Sigmoid colon (tissue), 4 donors: Measurements from ENCODE around the gene PPID.

Experiments
- EP300 ChIP-seq, 4 donors: sonication (generic); formaldehyde crosslinking; IDR thresholded peaks; one replicate each; pipeline ENCODE4 v1.6.1; 2017; ENCODE audit warnings: antibody characterized with exemption in 4 of 4
- TF ChIP-seq, protein P1 (sequence below), 4 experiments: fragments of 450-650 bp in 3 of 4; fragments of 200-600 bp in 1 of 4; IDR thresholded peaks; one replicate each; pipeline ENCODE4 v1.5.1; 2016 to 2019; ENCODE audit warnings: antibody characterized with exemption in 4 of 4, mild to moderate bottlenecking in 3 of 4, moderate library complexity in 2 of 4

DNA sequence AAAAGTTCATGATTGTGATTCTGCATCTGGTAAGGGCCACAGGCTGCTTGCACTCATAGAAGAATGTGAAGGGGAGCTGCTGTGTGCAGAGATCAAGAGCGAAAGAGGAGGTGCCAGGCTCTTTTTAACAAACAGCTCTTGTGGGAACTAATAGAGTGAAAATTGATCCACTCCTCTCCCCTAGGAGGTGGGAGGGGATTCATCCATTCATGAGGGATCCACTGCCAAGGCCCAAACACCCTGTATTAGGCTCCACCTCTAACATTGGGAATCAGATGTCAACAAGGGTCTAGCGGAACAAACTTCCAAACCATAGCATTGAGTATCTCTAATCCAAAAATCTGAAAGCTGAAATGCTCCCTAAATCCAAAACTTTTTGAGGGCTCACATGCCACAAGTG lies 16.4 kb upstream of the PPID start:
- no peak for TF ChIP-seq EP300 (IDR thresholded peaks at IDR 0.05)
- TF ChIP-seq, protein P1, sequence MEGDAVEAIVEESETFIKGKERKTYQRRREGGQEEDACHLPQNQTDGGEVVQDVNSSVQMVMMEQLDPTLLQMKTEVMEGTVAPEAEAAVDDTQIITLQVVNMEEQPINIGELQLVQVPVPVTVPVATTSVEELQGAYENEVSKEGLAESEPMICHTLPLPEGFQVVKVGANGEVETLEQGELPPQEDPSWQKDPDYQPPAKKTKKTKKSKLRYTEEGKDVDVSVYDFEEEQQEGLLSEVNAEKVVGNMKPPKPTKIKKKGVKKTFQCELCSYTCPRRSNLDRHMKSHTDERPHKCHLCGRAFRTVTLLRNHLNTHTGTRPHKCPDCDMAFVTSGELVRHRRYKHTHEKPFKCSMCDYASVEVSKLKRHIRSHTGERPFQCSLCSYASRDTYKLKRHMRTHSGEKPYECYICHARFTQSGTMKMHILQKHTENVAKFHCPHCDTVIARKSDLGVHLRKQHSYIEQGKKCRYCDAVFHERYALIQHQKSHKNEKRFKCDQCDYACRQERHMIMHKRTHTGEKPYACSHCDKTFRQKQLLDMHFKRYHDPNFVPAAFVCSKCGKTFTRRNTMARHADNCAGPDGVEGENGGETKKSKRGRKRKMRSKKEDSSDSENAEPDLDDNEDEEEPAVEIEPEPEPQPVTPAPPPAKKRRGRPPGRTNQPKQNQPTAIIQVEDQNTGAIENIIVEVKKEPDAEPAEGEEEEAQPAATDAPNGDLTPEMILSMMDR (IDR thresholded peaks at IDR 0.05) = no peak
